ENCODE results near the gene KIF18B.

KIF18B gene

DNA sequence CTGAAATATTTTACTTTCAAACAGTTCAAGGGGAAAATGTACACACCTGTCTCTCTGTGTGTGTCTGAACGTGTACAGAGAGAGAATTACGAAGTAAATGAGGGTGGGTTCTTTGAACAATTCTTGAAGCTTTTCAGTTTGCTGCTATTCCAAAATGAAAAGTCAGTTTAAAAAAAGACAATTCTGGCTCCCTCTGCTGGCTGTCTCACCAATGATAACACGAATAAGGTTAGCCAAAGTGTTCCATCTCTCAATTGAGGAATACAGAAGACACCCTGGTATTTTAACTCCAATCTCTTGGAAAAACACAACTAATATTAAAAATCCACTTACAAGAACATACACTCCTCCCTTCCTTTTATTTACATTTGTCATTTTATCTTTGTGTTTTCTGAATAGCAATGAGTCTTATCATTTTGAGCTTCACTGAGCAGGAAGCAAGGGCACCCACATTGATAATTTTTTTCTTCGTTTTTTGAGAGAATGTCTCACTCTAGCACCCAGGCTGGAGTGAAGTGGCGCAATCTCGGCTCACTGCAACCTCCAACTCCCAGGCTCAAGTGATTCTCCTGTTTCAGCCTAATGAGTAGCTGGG, 68.8 kb downstream of the KIF18B start:
- H3K9me2 ChIP-seq (ENCODE audit: low read depth, low read length) = no peaks in the 10 kb centered on the region
- H3K9me3 ChIP-seq (ENCODE audit: low read length) = no peaks in the 10 kb centered on the region
- no peak overlapping the region for H3K27ac ChIP-seq (ENCODE audit: low read depth, low read length, poor library complexity, severe bottlenecking)
- no peaks in the 10 kb centered on the region for H3K27me3 ChIP-seq (ENCODE audit: insufficient read depth, low read length)
- H3K79me2 ChIP-seq (ENCODE audit: insufficient read depth, low read length) = no peaks in the 10 kb centered on the region
- no peaks in the 10 kb centered on the region for H3K4me1 ChIP-seq (ENCODE audit: insufficient read depth, low read length, severe bottlenecking)
- H2AFZ ChIP-seq (ENCODE audit: low read length) = no peak overlapping the region
- peaks cover 86% of the 10 kb centered on the region for H3K36me3 ChIP-seq (ENCODE audit: insufficient read depth, low read length)
- H3K9ac ChIP-seq (ENCODE audit: low read length) = no peak overlapping the region
- H3F3A ChIP-seq (ENCODE audit: insufficient read depth, low read length) = no peaks in the 10 kb centered on the region
- TF ChIP-seq EZH2 (IDR thresholded peaks at IDR 0.05; ENCODE audit: borderline replicate concordance, low read length) (no peak), CTCF (IDR thresholded peaks at IDR 0.05; ENCODE audit: low read length) (peak; percentile 68)
- H3K4me3 ChIP-seq (ENCODE audit: low read depth, low read length, poor library complexity, severe bottlenecking) = no peak overlapping the region
- H3K4me2 ChIP-seq (ENCODE audit: low read length) = no peak overlapping the region
- H4K20me1 ChIP-seq (ENCODE audit: insufficient read depth, low read length) = no peaks in the 10 kb centered on the region

DNA sequence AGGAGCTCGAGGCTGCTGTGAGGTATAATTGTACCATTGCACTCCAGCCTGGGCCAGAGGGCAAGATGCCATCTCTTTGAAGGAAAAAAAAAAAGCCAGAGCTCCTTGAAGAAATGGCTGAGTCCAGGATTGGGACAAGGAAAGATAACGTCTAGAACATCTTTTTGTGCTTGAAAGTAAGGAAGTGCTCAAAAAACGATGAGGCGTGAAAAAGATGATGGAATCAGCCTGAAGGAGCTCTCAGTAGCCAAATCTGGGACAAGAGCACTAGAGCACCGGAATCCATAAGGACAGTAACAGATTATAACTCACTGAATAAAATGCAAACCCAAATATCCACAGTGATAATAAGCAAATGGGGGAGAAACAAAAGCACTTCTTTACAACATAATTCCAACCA, 70.5 kb downstream of the KIF18B start:
- no peak for TF ChIP-seq CTCF (IDR thresholded peaks at IDR 0.05; ENCODE audit: low read length)
- no peak for TF ChIP-seq EZH2 (IDR thresholded peaks at IDR 0.05; ENCODE audit: borderline replicate concordance, low read length)
- no peaks in the 10 kb centered on the region for H3F3A ChIP-seq (ENCODE audit: insufficient read depth, low read length)
- no peak overlapping the region for H3K4me3 ChIP-seq (ENCODE audit: low read depth, low read length, poor library complexity, severe bottlenecking)
- H3K9ac ChIP-seq (ENCODE audit: low read length) = no peak overlapping the region
- no peak overlapping the region for H3K27ac ChIP-seq (ENCODE audit: low read depth, low read length, poor library complexity, severe bottlenecking)
- H3K9me2 ChIP-seq (ENCODE audit: low read depth, low read length) = no peaks in the 10 kb centered on the region
- H4K20me1 ChIP-seq (ENCODE audit: insufficient read depth, low read length) = no peaks in the 10 kb centered on the region
- H3K9me3 ChIP-seq (ENCODE audit: low read length) = no peaks in the 10 kb centered on the region
- H3K36me3 ChIP-seq (ENCODE audit: insufficient read depth, low read length) = peaks cover 85% of the 10 kb centered on the region
- H3K4me2 ChIP-seq (ENCODE audit: low read length) = no peak overlapping the region
- H2AFZ ChIP-seq (ENCODE audit: low read length) = no peak overlapping the region
- no peaks in the 10 kb centered on the region for H3K27me3 ChIP-seq (ENCODE audit: insufficient read depth, low read length)
- no peaks in the 10 kb centered on the region for H3K79me2 ChIP-seq (ENCODE audit: insufficient read depth, low read length)
- H3K4me1 ChIP-seq (ENCODE audit: insufficient read depth, low read length, severe bottlenecking) = no peaks in the 10 kb centered on the region

DNA sequence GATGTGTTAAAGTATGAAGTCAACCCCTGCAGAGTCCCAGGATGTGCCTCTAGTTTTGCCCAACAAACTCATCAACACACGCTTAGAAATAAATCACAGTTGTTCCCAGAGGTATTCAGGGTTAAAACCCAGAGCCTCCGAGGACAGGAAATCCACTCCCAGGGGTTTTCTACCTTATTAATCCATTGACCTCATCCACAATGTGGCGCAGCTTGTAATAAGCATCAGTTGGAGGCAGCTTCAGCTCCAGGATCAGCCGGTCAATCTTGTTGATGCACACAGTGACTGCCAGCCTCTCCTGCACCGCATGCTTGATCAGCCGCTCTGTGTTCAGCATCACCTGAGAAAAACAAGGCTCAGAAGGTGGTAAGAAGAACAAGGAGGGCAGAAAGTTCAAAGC, 71.8 kb downstream of the KIF18B start:
- Histone ChIP-seq H2AFZ (ENCODE audit: low read length) (no peak overlapping the region), H3K27me3 (ENCODE audit: insufficient read depth, low read length) (no peaks in the 10 kb centered on the region), H3K27ac (ENCODE audit: low read depth, low read length, poor library complexity, severe bottlenecking) (no peak overlapping the region), H3K4me3 (ENCODE audit: low read depth, low read length, poor library complexity, severe bottlenecking) (no peak overlapping the region), H3K4me2 (ENCODE audit: low read length) (no peak overlapping the region), H4K20me1 (ENCODE audit: insufficient read depth, low read length) (no peaks in the 10 kb centered on the region), H3K36me3 (ENCODE audit: insufficient read depth, low read length) (peaks cover 81% of the 10 kb centered on the region), H3K79me2 (ENCODE audit: insufficient read depth, low read length) (no peaks in the 10 kb centered on the region), H3K4me1 (ENCODE audit: insufficient read depth, low read length, severe bottlenecking) (no peaks in the 10 kb centered on the region), H3K9me2 (ENCODE audit: low read depth, low read length) (no peaks in the 10 kb centered on the region), H3K9ac (ENCODE audit: low read length) (no peak overlapping the region), H3F3A (ENCODE audit: insufficient read depth, low read length) (no peaks in the 10 kb centered on the region), H3K9me3 (ENCODE audit: low read length) (no peaks in the 10 kb centered on the region)
- TF ChIP-seq EZH2 (IDR thresholded peaks at IDR 0.05; ENCODE audit: borderline replicate concordance, low read length) (no peak), CTCF (IDR thresholded peaks at IDR 0.05; ENCODE audit: low read length) (no peak)
